ENCODE measurements around the gene TWIST2.

TWIST2 gene

GRCh38 chr2:238916176-238916874 lies 68.4 kb downstream of the TWIST2 start:
- DNase-seq (ENCODE audit: low spot score), result no peak

- DNase-seq (ENCODE audit: low spot score), result no peak
Observed at GRCh38 chr2:238916875-238917590, 69.1 kb downstream of the TWIST2 start.

GRCh38 chr2:238919307-238919706 lies 71.4 kb downstream of the TWIST2 start:
- no peak for DNase-seq (ENCODE audit: low spot score)

DNA sequence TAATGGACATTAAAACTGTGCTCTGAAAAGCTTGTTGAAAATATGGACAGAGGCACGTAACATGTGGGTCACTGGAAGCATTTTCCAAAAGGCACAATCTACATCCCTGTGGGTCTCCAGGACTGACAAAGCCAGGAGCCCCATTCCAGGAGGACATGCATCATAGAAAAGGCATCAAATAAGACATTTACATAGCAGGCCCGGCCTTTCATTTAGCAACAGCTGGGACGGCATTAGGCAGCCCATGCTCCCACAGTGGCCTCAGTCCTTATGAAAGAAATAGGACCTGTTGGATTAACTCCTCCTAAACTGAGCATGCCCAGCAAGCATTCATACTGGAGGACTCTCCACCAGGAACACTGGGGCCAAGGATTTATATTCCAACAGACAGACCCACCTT lies 72.2 kb downstream of the TWIST2 start:
- no peak for DNase-seq (ENCODE audit: low spot score)

GRCh38 chr2:238920601-238921001 lies 72.7 kb downstream of the TWIST2 start:
- DNase-seq (ENCODE audit: low spot score), result no peak

- DNase-seq (ENCODE audit: low spot score), result no peak
Observed at GRCh38 chr2:238921259-238921658, 73.4 kb downstream of the TWIST2 start.

- no peak for DNase-seq (ENCODE audit: low spot score)
Observed at GRCh38 chr2:238921681-238922319, 73.9 kb downstream of the TWIST2 start.

- DNase-seq (ENCODE audit: low spot score), result no peak
Observed at GRCh38 chr2:238922435-238922834, 74.5 kb downstream of the TWIST2 start.

- DNase-seq (ENCODE audit: low spot score), result no peak
Observed at GRCh38 chr2:238924032-238924431, 76.1 kb downstream of the TWIST2 start.

DNA sequence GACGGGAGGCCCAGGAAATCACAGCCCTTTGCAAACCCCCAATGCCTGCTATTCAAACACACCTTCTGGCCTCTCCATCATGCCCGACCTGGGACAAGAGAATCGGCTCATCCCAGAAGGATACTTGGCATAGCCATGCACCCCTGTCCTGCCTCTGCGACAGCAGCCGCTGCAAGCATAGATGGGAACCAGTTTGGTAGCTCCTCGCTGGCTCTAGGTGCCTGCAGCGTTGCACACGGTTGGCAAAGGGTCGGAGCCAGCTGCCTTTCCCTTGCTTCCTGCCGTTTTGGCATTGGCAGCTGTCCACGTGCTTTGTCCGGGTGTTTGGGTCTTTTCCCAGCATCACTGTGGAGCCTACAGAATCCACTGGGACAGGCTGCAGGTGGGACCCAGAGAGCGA lies 76.9 kb downstream of the TWIST2 start:
- no peak for DNase-seq (ENCODE audit: low spot score)

DNA sequence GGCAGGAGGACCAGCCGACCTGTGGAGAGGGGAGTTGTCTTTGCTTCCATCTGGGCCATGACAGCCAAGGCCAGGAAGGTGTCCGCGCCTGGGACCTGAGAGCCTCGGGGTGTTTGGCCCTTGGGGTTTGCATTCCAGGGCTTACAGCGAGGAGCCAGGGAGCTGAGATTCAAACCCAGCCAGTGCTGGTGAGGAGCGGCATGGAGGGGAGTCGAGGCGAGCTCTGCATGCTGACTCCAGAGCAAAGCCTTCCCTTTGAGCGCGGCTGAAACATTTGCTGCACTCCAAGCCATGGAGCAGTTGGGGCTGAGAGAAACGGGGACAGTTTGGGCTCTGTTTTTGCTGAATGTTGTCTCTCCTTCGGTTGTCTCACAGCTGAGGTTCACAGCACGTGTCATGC lies 77.4 kb downstream of the TWIST2 start:
- no peak for DNase-seq (ENCODE audit: low spot score)

DNA sequence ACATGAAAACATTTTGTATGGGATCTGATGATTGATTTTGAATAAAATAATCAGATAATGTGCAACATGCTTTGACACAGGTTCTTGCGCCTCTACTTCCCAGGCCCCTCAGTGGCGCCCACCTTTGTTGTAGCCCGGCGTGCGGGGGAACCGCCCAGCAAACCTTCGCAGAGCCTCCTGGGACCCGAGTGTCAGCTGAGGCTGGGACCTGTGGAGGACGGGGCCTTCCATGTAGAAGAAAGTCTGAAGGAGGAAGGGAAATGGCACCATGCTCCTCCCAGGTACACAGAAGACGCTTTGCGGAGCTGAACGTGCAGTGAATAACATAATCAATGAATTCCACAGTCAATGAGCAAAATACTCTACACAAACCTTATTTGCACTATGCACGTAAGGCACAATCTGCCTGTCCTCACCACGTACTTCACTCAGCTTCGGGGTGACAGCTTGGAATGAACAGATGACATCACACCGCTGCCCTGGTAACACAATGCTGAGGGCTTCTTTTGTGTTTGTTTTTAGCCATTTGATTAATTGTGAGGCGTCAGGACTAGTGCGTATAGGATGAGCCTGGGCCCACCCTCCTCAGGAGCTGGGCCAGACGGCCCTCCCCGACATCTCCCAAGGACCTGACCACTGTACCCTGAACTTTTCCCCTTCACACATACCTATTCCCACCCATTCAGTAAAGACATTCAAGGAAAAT lies 78.1 kb downstream of the TWIST2 start:
- no peak for DNase-seq (ENCODE audit: low spot score)

DNA sequence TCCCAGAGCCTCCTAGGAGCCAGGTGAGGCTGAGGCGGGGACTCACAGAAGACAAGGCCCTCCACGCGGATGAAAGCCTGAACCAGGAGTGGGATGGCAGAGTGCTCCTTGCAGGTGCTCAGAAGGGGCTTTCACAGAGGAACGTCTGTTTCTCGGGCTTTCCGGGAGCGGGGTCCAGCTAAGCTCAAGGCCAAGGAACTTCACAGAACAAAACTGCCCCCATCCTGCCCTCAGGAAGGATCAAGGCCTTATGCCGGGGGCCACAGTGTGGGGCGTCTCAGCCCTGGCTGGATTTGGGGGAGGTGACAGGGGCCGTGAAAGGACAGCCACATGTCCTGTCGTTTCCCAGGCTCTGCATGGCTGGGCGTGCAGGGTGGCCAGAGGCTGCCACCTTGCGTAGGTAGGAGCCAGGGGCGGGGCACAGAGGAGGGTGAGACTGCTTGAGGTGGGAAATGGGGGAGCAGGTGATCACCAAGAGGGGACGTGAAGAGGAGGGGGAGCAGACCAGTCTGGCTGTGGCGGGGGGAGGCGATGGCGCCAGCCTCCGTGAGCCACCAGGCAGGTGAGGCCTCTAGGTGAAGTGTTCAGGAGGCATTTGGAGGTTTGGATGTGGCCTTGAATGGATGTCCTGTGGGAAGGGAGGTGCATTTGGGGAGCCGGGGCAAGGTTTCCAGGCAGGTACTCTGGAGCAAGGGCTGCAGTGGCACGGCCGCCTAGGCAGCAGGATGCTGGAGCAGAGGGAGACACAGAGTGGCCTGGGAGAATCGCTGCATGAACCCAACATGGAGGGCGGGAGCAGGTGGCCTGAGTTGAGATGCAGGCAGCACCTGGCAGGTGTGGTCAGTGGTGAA lies 79.1 kb downstream of the TWIST2 start:
- no peak for DNase-seq (ENCODE audit: low spot score)

GRCh38 chr2:238927746-238928519 lies 80.0 kb downstream of the TWIST2 start:
- no peak for DNase-seq (ENCODE audit: low spot score)

DNA sequence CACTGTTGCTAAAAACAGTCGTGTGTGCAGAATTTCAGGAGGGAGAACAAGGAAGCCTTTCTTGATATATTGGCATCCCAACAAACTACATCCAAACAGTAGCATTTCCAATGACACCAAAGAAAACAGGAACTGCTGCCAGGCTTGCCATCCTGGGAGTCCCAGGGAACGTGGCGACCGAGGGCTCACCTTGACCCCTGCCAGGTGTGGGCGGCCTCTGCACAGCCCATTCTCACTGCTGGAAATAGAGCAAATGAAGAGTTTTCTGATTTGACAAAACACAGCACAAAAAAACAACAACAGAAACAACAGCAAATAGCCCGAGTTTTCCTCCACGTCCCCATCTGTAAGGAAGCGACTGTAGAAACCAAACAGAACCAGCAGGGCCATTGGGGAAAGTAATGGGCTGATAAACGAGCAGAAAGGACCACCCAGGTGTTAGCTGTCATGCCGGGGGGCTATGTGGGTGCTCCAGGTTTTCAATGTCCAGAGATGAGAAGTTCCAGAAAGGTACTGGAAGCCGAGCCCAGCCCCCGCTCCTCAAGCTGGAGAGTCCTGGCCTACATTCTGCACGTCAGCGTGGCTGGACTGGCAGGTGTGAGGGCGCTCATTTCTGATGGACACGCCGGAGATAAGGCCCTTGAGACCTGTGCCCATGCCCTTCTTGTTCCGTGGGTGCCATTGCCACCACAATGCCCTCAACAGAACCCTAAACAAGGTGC lies 80.8 kb downstream of the TWIST2 start:
- DNase-seq (ENCODE audit: low spot score), result no peak

DNA sequence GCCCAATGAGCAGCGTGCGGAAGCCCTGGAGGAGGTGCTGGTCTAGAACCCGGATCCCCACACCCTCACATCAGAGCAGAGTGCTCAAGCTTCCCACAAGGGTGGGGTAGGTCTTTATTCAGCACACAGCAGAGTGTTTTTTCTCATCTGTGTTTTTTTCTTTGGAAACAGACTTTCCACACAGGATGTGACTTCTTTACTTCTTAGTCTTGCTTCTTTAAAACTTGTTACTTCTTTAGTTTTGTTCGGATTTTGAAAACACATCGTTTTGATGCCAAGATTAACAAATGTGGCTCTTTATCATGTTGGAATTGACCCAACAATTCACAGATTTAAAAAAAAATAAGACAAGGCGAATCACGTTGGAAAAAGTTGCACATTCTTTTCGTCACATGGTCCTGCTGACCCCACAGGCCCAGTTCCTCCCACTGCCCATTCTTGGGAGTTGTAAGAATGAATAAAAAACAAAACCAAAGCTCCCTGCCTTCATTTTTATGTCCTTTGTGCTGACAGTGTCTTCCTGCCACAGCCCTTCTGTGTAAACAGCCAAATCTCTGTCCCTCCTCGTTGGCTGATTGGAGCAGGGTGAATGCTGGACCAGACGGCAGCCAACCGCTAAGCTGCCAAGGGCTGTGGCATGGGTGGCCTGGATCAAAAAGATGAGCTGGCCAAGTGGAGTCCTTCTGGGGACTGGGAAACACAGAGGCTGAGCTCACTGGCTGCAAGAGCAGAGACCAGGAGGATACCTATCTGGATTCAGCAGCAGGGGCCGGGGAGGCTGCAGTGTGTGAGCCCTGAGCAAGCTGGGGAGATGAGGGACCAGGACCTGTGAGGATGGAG lies 81.6 kb downstream of the TWIST2 start:
- DNase-seq (ENCODE audit: low spot score), result no peak

DNA sequence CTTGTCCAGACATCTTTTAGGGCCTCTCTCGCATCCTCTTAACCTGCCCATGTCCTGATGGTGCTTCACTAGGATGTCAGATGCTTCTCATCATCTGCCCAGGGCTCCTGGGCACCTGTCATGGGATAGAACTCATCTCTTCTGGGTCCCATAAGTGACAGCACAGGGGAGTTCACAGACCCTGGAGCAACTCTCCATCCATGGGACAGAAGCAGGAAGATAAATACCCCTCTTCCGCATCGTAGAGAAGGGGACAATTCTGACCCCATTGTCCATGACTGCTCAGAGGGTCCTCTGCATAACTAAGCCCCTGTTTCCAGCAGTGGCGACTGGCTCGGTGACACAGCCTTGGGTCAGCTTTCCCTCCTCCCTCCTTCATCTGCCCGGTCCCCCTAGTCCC lies 82.3 kb downstream of the TWIST2 start:
- DNase-seq (ENCODE audit: low spot score), result no peak

DNA sequence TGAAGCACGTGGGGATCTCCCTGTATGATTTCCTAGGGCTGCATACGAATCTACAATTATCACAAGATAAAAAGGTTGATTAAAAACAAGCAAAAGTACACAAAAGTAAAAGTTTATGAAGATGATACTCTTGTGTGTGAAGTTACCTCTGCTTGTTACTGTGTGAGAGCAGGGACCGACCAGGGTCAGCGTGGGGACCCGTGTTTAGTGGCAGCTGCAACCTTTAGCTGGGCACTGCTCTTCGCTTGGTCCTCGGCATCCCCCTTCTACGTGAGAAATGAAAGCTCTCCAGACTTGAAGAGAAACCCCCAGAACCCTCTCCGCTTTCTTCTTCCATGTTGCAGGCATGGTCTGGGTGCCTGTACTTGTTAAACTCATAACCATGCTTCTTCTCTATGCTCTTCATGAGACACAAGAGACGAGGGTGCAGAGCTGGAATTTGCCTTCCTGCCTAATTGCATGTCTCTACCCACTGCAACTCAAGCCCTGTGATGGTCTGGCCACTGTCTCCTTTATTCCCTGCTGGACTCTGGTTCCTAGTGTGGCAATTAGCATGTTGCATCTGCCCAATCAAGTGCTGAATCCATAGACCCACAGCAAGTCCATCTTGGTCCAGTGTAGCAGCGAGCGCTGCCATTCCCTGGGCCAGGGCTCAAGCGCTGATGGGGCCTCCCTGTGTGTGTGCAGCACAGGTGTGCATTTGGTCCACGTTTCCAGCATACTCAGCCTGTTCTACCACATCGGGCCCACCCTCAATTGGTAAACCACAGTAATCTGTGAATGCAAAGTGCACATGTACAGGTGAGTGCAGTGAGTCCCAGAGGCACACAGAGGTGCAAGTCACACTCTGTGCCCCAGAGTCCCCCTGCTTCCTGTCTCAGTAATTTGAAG lies 88.5 kb downstream of the TWIST2 start:
- no peak for DNase-seq (ENCODE audit: low spot score)
